Parathyroid adenoma (tissue), 2 donors: ENCODE data around the gene LAMA4.

Experiments
- H2AFZ ChIP-seq: fragments of 300-600 bp; sonication (generic); one replicate; pipeline ENCODE4 v1.7.0; 2017; ENCODE audit warnings: antibody characterized with exemption, mild to moderate bottlenecking
- H3K27ac ChIP-seq: fragments of 300-600 bp; sonication (generic); one replicate; pipeline ENCODE4 v1.7.0; 2017
- H3K27me3 ChIP-seq: fragments of 300-600 bp; sonication (generic); one replicate; pipeline ENCODE4 v1.7.0; 2017; ENCODE audit warnings: low read length; ENCODE audit not compliant: control insufficient read depth, insufficient read depth
- H3K36me3 ChIP-seq: fragments of 300-600 bp; sonication (generic); one replicate; pipeline ENCODE4 v1.7.0; 2017; ENCODE audit warnings: low read length; ENCODE audit not compliant: control insufficient read depth, insufficient read depth
- H3K4me1 ChIP-seq: fragments of 300-600 bp; sonication (generic); one replicate; pipeline ENCODE4 v1.7.0; 2017; ENCODE audit warnings: control low read depth
- H3K4me2 ChIP-seq: fragments of 300-600 bp; sonication (generic); one replicate; pipeline ENCODE4 v1.7.0; 2017; ENCODE audit warnings: low read length
- H3K4me3 ChIP-seq: fragments of 300-600 bp; sonication (generic); one replicate; pipeline ENCODE4 v1.7.0; 2017; ENCODE audit warnings: low read depth, low read length
- H3K79me2 ChIP-seq: fragments of 300-600 bp; sonication (generic); one replicate; pipeline ENCODE4 v1.7.0; 2017; ENCODE audit warnings: control low read depth
- H3K9ac ChIP-seq: fragments of 300-600 bp; sonication (generic); one replicate; pipeline ENCODE4 v1.7.0; 2017; ENCODE audit warnings: mild to moderate bottlenecking
- H3K9me3 ChIP-seq: fragments of 300-600 bp; sonication (generic); one replicate; pipeline ENCODE4 v1.7.0; 2017; ENCODE audit warnings: low read length; ENCODE audit not compliant: control insufficient read depth
- CTCF ChIP-seq: fragments of 300-600 bp; sonication (generic); IDR thresholded peaks from one replicate; pipeline ENCODE4 v1.7.0; 2017; ENCODE audit warnings: antibody characterized with exemption, mild to moderate bottlenecking
- donor health status: primary hyperparathyroidism.

Gene LAMA4

GRCh38 chr6:112149719-112150263 lies 104.6 kb downstream of the LAMA4 start:
- H3K9me3 ChIP-seq: no peaks in the 10 kb centered on the region
- TF ChIP-seq CTCF: no peak
- no peak overlapping the region for H3K27ac ChIP-seq
- H3K27me3 ChIP-seq: no peaks in the 10 kb centered on the region
- H3K79me2 ChIP-seq: no peaks in the 10 kb centered on the region
- no peak overlapping the region for H3K4me2 ChIP-seq
- H3K9ac ChIP-seq: no peak overlapping the region
- H3K4me1 ChIP-seq: no peaks in the 10 kb centered on the region
- no peak overlapping the region for H3K4me3 ChIP-seq
- no peak overlapping the region for H2AFZ ChIP-seq
- no peaks in the 10 kb centered on the region for H3K36me3 ChIP-seq

GRCh38 chr6:112149236-112149635 lies 105.1 kb downstream of the LAMA4 start:
- H3K9ac ChIP-seq: no peak overlapping the region
- no peak overlapping the region for H3K4me3 ChIP-seq
- H2AFZ ChIP-seq: no peak overlapping the region
- no peak for TF ChIP-seq CTCF
- no peaks in the 10 kb centered on the region for H3K4me1 ChIP-seq
- no peak overlapping the region for H3K27ac ChIP-seq
- H3K9me3 ChIP-seq: no peaks in the 10 kb centered on the region
- H3K4me2 ChIP-seq: no peak overlapping the region
- H3K27me3 ChIP-seq: no peaks in the 10 kb centered on the region
- H3K79me2 ChIP-seq: no peaks in the 10 kb centered on the region
- no peaks in the 10 kb centered on the region for H3K36me3 ChIP-seq

GRCh38 chr6:112148103-112148502 lies 106.3 kb downstream of the LAMA4 start:
- no peak overlapping the region for H3K9ac ChIP-seq
- no peak overlapping the region for H3K4me3 ChIP-seq
- no peaks in the 10 kb centered on the region for H3K79me2 ChIP-seq
- no peak overlapping the region for H2AFZ ChIP-seq
- H3K36me3 ChIP-seq: no peaks in the 10 kb centered on the region
- H3K9me3 ChIP-seq: no peaks in the 10 kb centered on the region
- H3K27me3 ChIP-seq: no peaks in the 10 kb centered on the region
- no peaks in the 10 kb centered on the region for H3K4me1 ChIP-seq
- no peak overlapping the region for H3K27ac ChIP-seq
- TF ChIP-seq CTCF: no peak
- H3K4me2 ChIP-seq: no peak overlapping the region

GRCh38 chr6:112145080-112145573 lies 109.2 kb downstream of the LAMA4 start:
- Histone ChIP-seq H3K27ac (no peak overlapping the region), H3K79me2 (no peaks in the 10 kb centered on the region), H3K9ac (no peak overlapping the region), H3K4me3 (no peak overlapping the region), H2AFZ (no peak overlapping the region), H3K36me3 (no peaks in the 10 kb centered on the region), H3K4me2 (no peak overlapping the region), H3K9me3 (no peaks in the 10 kb centered on the region), H3K27me3 (no peaks in the 10 kb centered on the region), H3K4me1 (no peaks in the 10 kb centered on the region)
- no peak for TF ChIP-seq CTCF
